PFSK-1 (cell line): ENCODE results near the gene FOSL2.

Experiments
- FOXP2 ChIP-seq: optimal IDR thresholded peaks from 2 replicates; pipeline ENCODE3; 2011; ENCODE audit warnings: borderline replicate concordance, control low read depth, inconsistent platforms; ENCODE audit not compliant: insufficient read depth; ENCODE audit errors: extremely low read length, extremely low read depth
- POLR2AphosphoS5 ChIP-seq: IDR thresholded peaks from 2 replicates; pipeline ENCODE4 v1.6.1; 2012; ENCODE audit warnings: low read depth, mild to moderate bottlenecking, control low read depth, low read length, moderate library complexity
- SIN3A ChIP-seq: IDR thresholded peaks from 2 replicates; pipeline ENCODE4 v1.6.1; 2012; ENCODE audit warnings: mild to moderate bottlenecking, low read length, moderate library complexity, borderline replicate concordance; ENCODE audit not compliant: insufficient read depth
- TAF1 ChIP-seq: IDR thresholded peaks from 2 replicates; pipeline ENCODE4 v1.6.1; 2012; ENCODE audit warnings: low read length, control low read depth, borderline replicate concordance; ENCODE audit not compliant: insufficient read depth
- TF ChIP-seq, protein P1 (sequence below), 2 experiments: IDR thresholded peaks; 2 replicates each; pipeline versions ENCODE4 v1.6.1 to v1.8.0; 2011 to 2012; ENCODE audit warnings: low read depth in 2 of 2, low read length in 2 of 2, control low read depth in 1 of 2, inconsistent platforms in 1 of 2, mild to moderate bottlenecking in 1 of 2, moderate library complexity in 1 of 2; ENCODE audit not compliant: insufficient read depth in 1 of 2

The FOSL2 gene

GRCh38 chr2:28389399-28390240 is 3.0 kb upstream of the FOSL2 start:
- TF ChIP-seq, protein P1, sequence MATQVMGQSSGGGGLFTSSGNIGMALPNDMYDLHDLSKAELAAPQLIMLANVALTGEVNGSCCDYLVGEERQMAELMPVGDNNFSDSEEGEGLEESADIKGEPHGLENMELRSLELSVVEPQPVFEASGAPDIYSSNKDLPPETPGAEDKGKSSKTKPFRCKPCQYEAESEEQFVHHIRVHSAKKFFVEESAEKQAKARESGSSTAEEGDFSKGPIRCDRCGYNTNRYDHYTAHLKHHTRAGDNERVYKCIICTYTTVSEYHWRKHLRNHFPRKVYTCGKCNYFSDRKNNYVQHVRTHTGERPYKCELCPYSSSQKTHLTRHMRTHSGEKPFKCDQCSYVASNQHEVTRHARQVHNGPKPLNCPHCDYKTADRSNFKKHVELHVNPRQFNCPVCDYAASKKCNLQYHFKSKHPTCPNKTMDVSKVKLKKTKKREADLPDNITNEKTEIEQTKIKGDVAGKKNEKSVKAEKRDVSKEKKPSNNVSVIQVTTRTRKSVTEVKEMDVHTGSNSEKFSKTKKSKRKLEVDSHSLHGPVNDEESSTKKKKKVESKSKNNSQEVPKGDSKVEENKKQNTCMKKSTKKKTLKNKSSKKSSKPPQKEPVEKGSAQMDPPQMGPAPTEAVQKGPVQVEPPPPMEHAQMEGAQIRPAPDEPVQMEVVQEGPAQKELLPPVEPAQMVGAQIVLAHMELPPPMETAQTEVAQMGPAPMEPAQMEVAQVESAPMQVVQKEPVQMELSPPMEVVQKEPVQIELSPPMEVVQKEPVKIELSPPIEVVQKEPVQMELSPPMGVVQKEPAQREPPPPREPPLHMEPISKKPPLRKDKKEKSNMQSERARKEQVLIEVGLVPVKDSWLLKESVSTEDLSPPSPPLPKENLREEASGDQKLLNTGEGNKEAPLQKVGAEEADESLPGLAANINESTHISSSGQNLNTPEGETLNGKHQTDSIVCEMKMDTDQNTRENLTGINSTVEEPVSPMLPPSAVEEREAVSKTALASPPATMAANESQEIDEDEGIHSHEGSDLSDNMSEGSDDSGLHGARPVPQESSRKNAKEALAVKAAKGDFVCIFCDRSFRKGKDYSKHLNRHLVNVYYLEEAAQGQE (IDR thresholded peaks at IDR 0.05; ENCODE audit: insufficient read depth in 1 of 2, low read depth in 2 of 2, low read length in 2 of 2): no peak
- no peak for TF ChIP-seq SIN3A

- TF ChIP-seq SIN3A (no peak), TAF1 (no peak), POLR2AphosphoS5 (no peak), FOXP2 (no peak)
- TF ChIP-seq, protein P1 (IDR thresholded peaks at IDR 0.05; ENCODE audit: insufficient read depth in 1 of 2, low read depth in 2 of 2, low read length in 2 of 2): no peak
These were observed 2.4 kb upstream of the FOSL2 start for GRCh38 chr2:28390241-28390745.

- TF ChIP-seq SIN3A: no peak
- TF ChIP-seq POLR2AphosphoS5: no peak
- TF ChIP-seq FOXP2: no peak
- TF ChIP-seq TAF1: no peak
- TF ChIP-seq, protein P1 (IDR thresholded peaks at IDR 0.05; ENCODE audit: insufficient read depth in 1 of 2, low read depth in 2 of 2, low read length in 2 of 2): no peak
These were observed 1.7 kb upstream of the FOSL2 start for GRCh38 chr2:28390746-28391563.

DNA sequence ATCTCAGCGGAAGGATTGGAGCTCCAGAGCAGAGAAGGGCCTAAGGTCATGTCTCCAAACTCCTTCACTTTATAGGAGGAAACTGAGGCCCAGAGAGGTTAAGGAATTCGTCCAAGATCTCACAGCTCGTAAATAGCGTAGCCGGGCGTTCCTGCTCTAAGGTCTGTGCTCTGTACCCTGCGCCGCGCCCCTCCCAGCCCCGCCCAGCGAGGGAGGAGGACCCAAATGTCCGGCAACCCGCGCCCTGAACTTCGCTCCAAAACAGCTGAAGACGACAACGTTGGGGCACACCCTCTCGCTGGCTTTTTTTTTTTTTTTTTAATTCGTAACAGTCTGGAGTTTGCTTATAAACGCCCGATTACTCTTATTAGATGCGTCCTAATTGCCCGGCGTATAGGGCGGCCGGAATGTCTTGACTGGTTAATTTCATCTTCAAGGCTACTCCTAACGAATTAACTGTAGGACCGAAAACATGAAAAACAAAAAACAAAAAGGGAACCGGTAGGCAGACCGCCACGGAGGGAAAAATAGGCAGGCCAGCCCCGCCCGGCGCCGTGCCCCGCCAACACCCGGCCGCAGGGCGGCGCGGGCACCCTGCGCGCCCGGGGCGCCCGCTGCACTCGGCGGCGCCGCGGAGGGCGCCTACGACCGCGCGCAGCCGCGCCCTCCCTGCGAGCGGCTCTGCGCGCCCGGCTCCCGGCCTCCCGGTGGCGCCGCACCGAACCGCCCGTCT is 928 bp upstream of the FOSL2 start:
- no peak for TF ChIP-seq FOXP2
- no peak for TF ChIP-seq POLR2AphosphoS5
- TF ChIP-seq, protein P1 (IDR thresholded peaks at IDR 0.05; ENCODE audit: insufficient read depth in 1 of 2, low read depth in 2 of 2, low read length in 2 of 2): no peak
- TF ChIP-seq SIN3A: no peak
- TF ChIP-seq TAF1: no peak
